ENCODE measurements around the gene ANXA10.

- TF ChIP-seq CTCF (IDR thresholded peaks at IDR 0.05) (no peak), JUN (CRISPR knock-in tag; IDR thresholded peaks at IDR 0.05) (no peak), IRF2 (CRISPR knock-in tag; IDR thresholded peaks at IDR 0.05; ENCODE audit: borderline replicate concordance, low read depth) (no peak), ZNF425 (CRISPR knock-in tag; conservative IDR thresholded peaks at IDR 0.05) (no peak), TP53 (CRISPR knock-in tag; IDR thresholded peaks at IDR 0.05) (no peak), FOXP1 (CRISPR knock-in tag; IDR thresholded peaks at IDR 0.05; ENCODE audit: borderline replicate concordance) (no peak), SP1 (CRISPR knock-in tag; conservative IDR thresholded peaks at IDR 0.05) (no peak), USF2 (CRISPR knock-in tag; IDR thresholded peaks at IDR 0.05) (no peak)
Observed at GRCh38 chr4:168183717-168184571, 91.6 kb downstream of the ANXA10 start.

All from WTC11 (cell line).